Non-pigmented ciliary epithelial cell (primary cell): Measurements from ENCODE around the gene CCBE1.
"Not testable (repeated sequence)": the region's sequence is repeated elsewhere in the genome, so short reads cannot be mapped to it uniquely, and the experiment has no call there.

ENCODE experiments used
- DNase-seq: peaks from one replicate; pipeline ENCODE4 v3.0.0-alpha.2; 2010; ENCODE audit warnings: low read depth

Gene CCBE1

GRCh38 chr18:59697236-59697932 is at the start of gene CCBE1:
TSS of gene CCBE1 (minus strand) at chr18:59697423.
- no peak for DNase-seq

- DNase-seq, result peak; percentile 86
Observed at GRCh38 chr18:59744271-59744721, 47.1 kb upstream of the CCBE1 start.

GRCh38 chr18:59743566-59743965 is 46.3 kb upstream of the CCBE1 start:
- DNase-seq, result no peak

- DNase-seq, result no peak
Observed at GRCh38 chr18:59742325-59743111, 45.3 kb upstream of the CCBE1 start.

GRCh38 chr18:59740141-59740540 is 42.9 kb upstream of the CCBE1 start:
- DNase-seq, result no peak

GRCh38 chr18:59737776-59738300 is 40.6 kb upstream of the CCBE1 start:
- DNase-seq, result no peak

- DNase-seq, result not testable (repeated sequence)
Observed at GRCh38 chr18:59737335-59737734, 40.1 kb upstream of the CCBE1 start.

- DNase-seq, result no peak
Observed at GRCh38 chr18:59736061-59736460, 38.8 kb upstream of the CCBE1 start.

GRCh38 chr18:59735269-59735860 is 38.1 kb upstream of the CCBE1 start:
- DNase-seq, result no peak

GRCh38 chr18:59733421-59733820 is 36.2 kb upstream of the CCBE1 start:
- no peak for DNase-seq

GRCh38 chr18:59730896-59731295 is 33.7 kb upstream of the CCBE1 start:
- no peak for DNase-seq

GRCh38 chr18:59729781-59730180 is 32.6 kb upstream of the CCBE1 start:
- DNase-seq, result no peak

GRCh38 chr18:59728816-59729215 is 31.6 kb upstream of the CCBE1 start:
- DNase-seq, result no peak

- no peak for DNase-seq
Observed at GRCh38 chr18:59725142-59725541, 27.9 kb upstream of the CCBE1 start.

GRCh38 chr18:59724103-59724502 is 26.9 kb upstream of the CCBE1 start:
- no peak for DNase-seq

GRCh38 chr18:59721931-59722330 is 24.7 kb upstream of the CCBE1 start:
- no peak for DNase-seq

- no peak for DNase-seq
Observed at GRCh38 chr18:59721211-59721610, 24.0 kb upstream of the CCBE1 start.

GRCh38 chr18:59719544-59720181 is 22.4 kb upstream of the CCBE1 start:
- DNase-seq, result peak; percentile 70

GRCh38 chr18:59718464-59719157 is 21.4 kb upstream of the CCBE1 start:
- no peak for DNase-seq

GRCh38 chr18:59718108-59718463 is 20.9 kb upstream of the CCBE1 start:
- peak; percentile 90 for DNase-seq

GRCh38 chr18:59717291-59717690 is 20.1 kb upstream of the CCBE1 start:
- DNase-seq, result no peak

GRCh38 chr18:59715966-59716369 is 18.7 kb upstream of the CCBE1 start:
- DNase-seq, result peak; percentile 91
